HCT116 (cell line): ENCODE data around the gene SELPLG. TPM values are rescaled to one million over a fixed set of nuclear protein-coding genes. Genes with fewer than 3 reads are reported as not detected.
A peak's percentile ranks its signal among the peaks of the same experiment; 100 is the strongest.

Experiments
- ATAC-seq: fragments of 200-7000 bp; cut with Tn5 transposase; 2 replicates; pipeline ENCODE4 v1.9.1; 2020; ENCODE audit warnings: mild to moderate bottlenecking, moderate library complexity
- BruUV-seq: library from RNA; stranded (reverse); fragments of 400-500 nt; replicated peaks from 2 replicates; lab custom pipeline; 2021; lab: Mats Ljungman, UMichigan
- CTCF ChIA-PET: fragments of 300-600 bp; sonication (Branson Sonifier 250); formaldehyde crosslinking; loops from one replicate; lab custom pipeline; 2021; ENCODE audit warnings: antibody characterized with exemption; lab: Charles Lee
- POLR2A ChIA-PET: fragments of 300-600, 350-600 bp; sonication (Branson Sonifier 250); formaldehyde crosslinking; loops from one replicate; lab custom pipeline; 2021; ENCODE audit warnings: antibody characterized with exemption; lab: Charles Lee
- RAD21 ChIA-PET, 2 experiments: fragments of 300-600 bp; sonication (Branson Sonifier 250); formaldehyde crosslinking; loops; one replicate each; lab custom pipeline; 2023; ENCODE audit warnings: low total read pairs in 2 of 2; ENCODE audit not compliant: uncharacterized antibody in 2 of 2, unreplicated experiment in 2 of 2, low non-redundant PET in 1 of 2; lab: Charles Lee
- DNase-seq: peaks from one replicate; pipeline ENCODE4 v3.0.0-alpha.2; 2010; ENCODE audit warnings: low read depth, low spot score
- H2AFZ ChIP-seq: fragments of 200-600 bp; shearing (Covaris generic), sonication (generic); 2 replicates; pipeline ENCODE4 v1.6.1; 2017; ENCODE audit warnings: low read depth, mixed run types, mixed read lengths, antibody characterized with exemption, low read length; ENCODE audit not compliant: poor library complexity, severe bottlenecking
- H3K27ac ChIP-seq: 2 replicates; pipeline ENCODE4 v1.5.1; 2012; ENCODE audit warnings: low read depth, low read length
- H3K27me3 ChIP-seq: fragments of 200-600 bp; sonication (generic); 2 replicates; pipeline ENCODE4 v1.6.1; 2016; ENCODE audit warnings: mixed run types, low read length, mixed read lengths; ENCODE audit not compliant: insufficient read depth
- H3K36me3 ChIP-seq, 2 experiments: fragments of 200-500 bp in 1 of 2; fragments of 200-600 bp in 1 of 2; sonication (Bioruptor generic) in 1 of 2; sonication (generic) in 1 of 2; 2 replicates each; pipeline versions ENCODE4 v1.5.1 to v1.6.1; 2014 to 2016; ENCODE audit warnings: low read length in 2 of 2, inconsistent platforms in 1 of 2, mixed read lengths in 1 of 2, mixed run types in 1 of 2; ENCODE audit not compliant: insufficient read depth in 2 of 2, control insufficient read depth in 1 of 2
- H3K4me1 ChIP-seq, 2 experiments: fragments of 200-600 bp in 1 of 2; sonication (generic) in 1 of 2; 2 replicates each; pipeline versions ENCODE4 v1.5.1 to v1.6.1; 2012 to 2017; ENCODE audit warnings: low read length in 2 of 2, inconsistent platforms in 1 of 2, mild to moderate bottlenecking in 1 of 2, mixed read lengths in 1 of 2, mixed run types in 1 of 2, moderate library complexity in 1 of 2; ENCODE audit not compliant: insufficient read depth in 2 of 2, control insufficient read depth in 1 of 2
- H3K4me2 ChIP-seq: fragments of 200-600 bp; sonication (generic); 2 replicates; pipeline ENCODE4 v1.6.1; 2017; ENCODE audit warnings: mixed run types, low read length, mixed read lengths
- H3K4me3 ChIP-seq, 2 experiments: fragments of 200-600 bp in 1 of 2; sonication (generic) in 1 of 2; replicated peaks in 1 of 2; 2 replicates each; pipeline ENCODE4 v1.5.1; 2011 to 2016; ENCODE audit warnings: low read length in 2 of 2, control low read depth in 1 of 2, low read depth in 1 of 2, mild to moderate bottlenecking in 1 of 2, mixed read lengths in 1 of 2, mixed run types in 1 of 2
- H3K79me2 ChIP-seq: fragments of 200-600 bp; sonication (generic); 2 replicates; pipeline ENCODE4 v1.6.1; 2017; ENCODE audit warnings: mild to moderate bottlenecking, mixed run types, low read length, moderate library complexity, mixed read lengths; ENCODE audit not compliant: insufficient read depth
- H3K9ac ChIP-seq: fragments of 200-600 bp; sonication (generic); 2 replicates; pipeline ENCODE4 v1.6.1; 2016; ENCODE audit warnings: low read length, mixed read lengths
- H3K9me2 ChIP-seq: fragments of 200-600 bp; sonication (generic), shearing (Covaris generic); 2 replicates; pipeline ENCODE4 v1.6.1; 2017; ENCODE audit warnings: mixed run types, mild to moderate bottlenecking, moderate library complexity; ENCODE audit not compliant: insufficient read depth
- H3K9me3 ChIP-seq, 2 experiments: fragments of 200-500 bp in 1 of 2; fragments of 200-600 bp in 1 of 2; sonication (Bioruptor generic) in 1 of 2; sonication (generic) in 1 of 2; 2 replicates each; pipeline ENCODE4 v1.6.1; 2014 to 2017; ENCODE audit warnings: low read length in 2 of 2, mixed read lengths in 2 of 2, inconsistent platforms in 1 of 2, low read depth in 1 of 2, mild to moderate bottlenecking in 1 of 2, mixed run types in 1 of 2, moderate library complexity in 1 of 2; ENCODE audit not compliant: control insufficient read depth in 1 of 2, insufficient read depth in 1 of 2
- H4K20me1 ChIP-seq: fragments of 200-600 bp; sonication (generic), shearing (Covaris generic); 2 replicates; pipeline ENCODE4 v1.6.1; 2017; ENCODE audit warnings: mixed run types, mild to moderate bottlenecking, moderate library complexity; ENCODE audit not compliant: insufficient read depth
- CEBPB ChIP-seq: IDR thresholded peaks from 2 replicates; pipeline ENCODE4 v1.6.1; 2012; ENCODE audit warnings: low read depth
- EGR1 ChIP-seq: IDR thresholded peaks from 2 replicates; pipeline ENCODE4 v1.6.1; 2012; ENCODE audit warnings: low read depth
- FOSL1 ChIP-seq: IDR thresholded peaks from 2 replicates; pipeline ENCODE4 v1.6.1; 2012; ENCODE audit warnings: low read depth
- POLR2A ChIP-seq: IDR thresholded peaks from 2 replicates; pipeline ENCODE4 v1.7.0; 2011; ENCODE audit warnings: borderline replicate concordance; ENCODE audit not compliant: insufficient read depth, insufficient read length; ENCODE audit errors: extremely low read depth
- POLR2AphosphoS5 ChIP-seq: IDR thresholded peaks from 2 replicates; pipeline ENCODE4 v1.6.1; 2011; ENCODE audit warnings: mild to moderate bottlenecking, low read depth, low read length, moderate library complexity
- SIN3A ChIP-seq: IDR thresholded peaks from 2 replicates; pipeline ENCODE4 v1.6.1; 2012; ENCODE audit warnings: low read depth
- SRF ChIP-seq: IDR thresholded peaks from 2 replicates; pipeline ENCODE4 v1.6.1; 2012; ENCODE audit warnings: low read depth
- TCF7L2 ChIP-seq: IDR thresholded peaks from 2 replicates; pipeline ENCODE4 v1.7.0; 2011; ENCODE audit warnings: borderline replicate concordance, inconsistent platforms; ENCODE audit not compliant: insufficient read depth, insufficient read length; ENCODE audit errors: extremely low read depth
- ZFX ChIP-seq: fragments of 450-650 bp; IDR thresholded peaks from 2 replicates; pipeline ENCODE4 v1.6.1; 2017
- intact Hi-C: fragments of 100-400 bp; cut with micrococcal nuclease; formaldehyde crosslinking; loops from 2 replicates; pipeline ENCODE4 v1.10.0; 2022
- total RNA-seq: library from RNA; stranded (reverse); gene quantifications from one replicate; pipeline ENCODE4 v1.2.1, GENCODE V29; 2021; ENCODE audit not compliant: unreplicated experiment
- TF ChIP-seq, protein P1 (sequence below): IDR thresholded peaks from 2 replicates; pipeline ENCODE4 v1.6.1; 2012; ENCODE audit warnings: low read depth
- TF ChIP-seq, protein P2 (sequence below): IDR thresholded peaks from 2 replicates; pipeline ENCODE4 v1.6.1; 2012
- TF ChIP-seq, protein P3 (sequence below), 3 experiments: fragments of 200-600 bp in 1 of 3; sonication (generic) in 1 of 3; IDR thresholded peaks in 2 of 3; conservative IDR thresholded peaks in 1 of 3; 2 replicates each; pipeline ENCODE4 v1.5.1; 2012 to 2017; ENCODE audit warnings: low read depth in 2 of 3, low read length in 2 of 3, antibody characterized with exemption in 1 of 3, borderline replicate concordance in 1 of 3, control low read depth in 1 of 3, mild to moderate bottlenecking in 1 of 3, mixed read lengths in 1 of 3, mixed run types in 1 of 3, moderate library complexity in 1 of 3; ENCODE audit not compliant: insufficient read depth in 1 of 3

SELPLG gene
- total RNA-seq, 1 experiment from 2014 or later, result 1.2 TPM

DNA sequence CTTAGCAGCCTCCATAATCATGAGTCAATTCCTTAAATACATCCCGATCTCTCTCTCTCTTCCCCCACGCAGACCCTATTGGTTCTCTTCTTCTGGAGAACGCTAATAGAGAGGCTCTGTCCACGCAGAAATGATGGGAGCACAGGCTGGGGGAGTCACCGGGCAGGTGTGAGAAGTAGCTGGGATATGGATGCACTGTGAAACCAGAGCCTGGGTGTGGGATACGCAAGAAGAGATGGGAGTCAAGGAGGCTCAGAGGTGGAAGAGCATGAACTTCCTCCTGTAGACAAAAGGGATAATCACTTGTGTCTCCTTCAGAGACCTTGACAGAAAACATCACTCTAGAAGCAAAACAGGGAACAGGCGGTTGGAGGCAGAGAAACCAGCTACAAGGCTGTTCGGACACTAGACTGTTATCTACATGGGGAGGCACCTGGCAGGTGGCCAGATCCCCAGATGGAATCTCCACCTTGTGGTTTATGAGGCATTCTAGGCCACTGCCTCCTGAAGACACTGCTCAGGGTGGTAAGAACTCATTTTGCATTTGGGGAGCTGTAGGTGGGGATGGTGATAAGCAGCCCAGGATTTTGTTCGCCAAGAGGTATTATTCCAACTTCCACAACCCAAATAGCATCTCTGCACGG is 7.2 kb upstream of the SELPLG start:
- Histone ChIP-seq H3K4me2 (peak overlapping the region; percentile 47), H3K4me1 (peaks cover 46 to 67% of the 10 kb centered on the region in 2 experiments), H4K20me1 (no peaks in the 10 kb centered on the region), H3K27me3 (no peaks in the 10 kb centered on the region), H3K27ac (no peak overlapping the region), H3K79me2 (no peaks in the 10 kb centered on the region), H3K36me3 (peaks cover 0 to 4% of the 10 kb centered on the region in 2 experiments; a peak in 1 of 4 replicates), H3K9ac (no peak overlapping the region), H2AFZ (no peak overlapping the region), H3K4me3 (no peak overlapping the region), H3K9me3 (no peaks in the 10 kb centered on the region), H3K9me2 (no peaks in the 10 kb centered on the region)
- DNase-seq (no peak), ATAC-seq (peak; percentile 23)
- intact Hi-C loops, result no loop called here
- no TSS peak for BruUV-seq
- CTCF ChIA-PET, result interaction anchor here (1.3 kb wide), 1 partner anchor 163 kb away, joined by 3 read pairs; no protein-coding TSS in a partner anchor
- TF ChIP-seq TCF7L2 (no peak), POLR2AphosphoS5 (peak; percentile 14; the same call in 1 of the 2 replicates)
- RAD21 ChIA-PET, result interaction anchor here in 1 of 2 experiments (0.9 kb wide), 1 partner anchor 197 kb away, joined by 3 read pairs; no protein-coding TSS in a partner anchor
- POLR2A ChIA-PET, result no interaction called here

DNA sequence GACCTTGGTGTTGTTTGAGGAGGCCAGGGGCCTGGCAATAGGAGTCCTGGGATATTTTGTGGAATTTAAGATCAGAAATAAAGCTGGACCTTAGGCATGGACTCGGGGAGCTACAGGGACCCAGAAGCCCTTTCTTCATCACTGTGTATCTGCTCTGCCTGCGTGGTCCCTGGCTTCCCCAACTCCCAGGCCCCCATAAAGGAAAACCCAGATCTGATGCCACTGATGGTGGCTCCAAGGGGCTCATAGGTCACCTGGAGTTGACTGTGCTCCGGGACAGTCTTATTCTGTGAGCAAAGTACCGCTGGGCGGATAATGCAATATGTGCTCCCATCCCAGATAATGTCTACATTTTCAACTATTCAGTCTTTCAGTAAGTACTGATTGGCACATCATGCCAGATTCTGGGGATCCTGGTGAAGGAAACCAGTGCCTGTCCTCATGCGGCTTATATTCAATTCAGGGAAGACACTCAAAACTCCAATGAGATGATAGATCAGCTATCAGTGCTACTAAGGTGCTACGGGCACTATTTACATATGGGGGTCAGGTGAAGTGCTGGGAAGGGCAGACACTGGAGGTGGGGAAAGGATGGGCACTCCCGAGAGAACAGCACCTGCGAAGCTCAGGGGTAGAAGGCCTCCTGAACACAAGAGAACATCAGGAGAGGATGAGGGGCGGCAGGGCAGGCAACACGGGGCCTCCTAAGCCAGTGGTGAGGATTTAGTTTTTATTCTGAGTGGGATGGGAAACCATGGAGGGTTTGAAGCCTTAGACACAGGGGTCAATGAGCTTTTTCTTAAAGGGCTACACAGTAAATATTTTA is 5.5 kb upstream of the SELPLG start:
- no peak overlapping the region for H2AFZ ChIP-seq
- H3K4me1 ChIP-seq, result peaks cover 36 to 54% of the 10 kb centered on the region in 2 experiments
- 0 out of 2 replicates have a peak overlapping the region, but pooled peaks have one; percentile 47 for H3K4me2 ChIP-seq
- H3K27me3 ChIP-seq, result no peaks in the 10 kb centered on the region
- ATAC-seq (no peak), DNase-seq (no peak)
- RAD21 ChIA-PET, result no interaction called here
- intact Hi-C loops, result no loop called here
- H3K9ac ChIP-seq, result no peak overlapping the region
- H3K36me3 ChIP-seq, result no peaks in the 10 kb centered on the region
- POLR2A ChIA-PET, result no interaction called here
- H3K9me2 ChIP-seq, result no peaks in the 10 kb centered on the region
- H3K4me3 ChIP-seq, result no peak overlapping the region
- no peak overlapping the region for H3K27ac ChIP-seq
- H3K9me3 ChIP-seq, result no peaks in the 10 kb centered on the region
- H4K20me1 ChIP-seq, result no peaks in the 10 kb centered on the region
- H3K79me2 ChIP-seq, result no peaks in the 10 kb centered on the region
- BruUV-seq, result no TSS peak
- CTCF ChIA-PET, result interaction anchor here (0.5 kb wide), 1 partner anchor 143 kb away, joined by 3 read pairs; no protein-coding TSS in a partner anchor
- TF ChIP-seq SIN3A (no peak), EGR1 (no peak), CEBPB (no peak), SRF (no peak), ZFX (no peak), TCF7L2 (no peak), POLR2A (no peak), FOSL1 (no peak)
- TF ChIP-seq, protein P1, sequence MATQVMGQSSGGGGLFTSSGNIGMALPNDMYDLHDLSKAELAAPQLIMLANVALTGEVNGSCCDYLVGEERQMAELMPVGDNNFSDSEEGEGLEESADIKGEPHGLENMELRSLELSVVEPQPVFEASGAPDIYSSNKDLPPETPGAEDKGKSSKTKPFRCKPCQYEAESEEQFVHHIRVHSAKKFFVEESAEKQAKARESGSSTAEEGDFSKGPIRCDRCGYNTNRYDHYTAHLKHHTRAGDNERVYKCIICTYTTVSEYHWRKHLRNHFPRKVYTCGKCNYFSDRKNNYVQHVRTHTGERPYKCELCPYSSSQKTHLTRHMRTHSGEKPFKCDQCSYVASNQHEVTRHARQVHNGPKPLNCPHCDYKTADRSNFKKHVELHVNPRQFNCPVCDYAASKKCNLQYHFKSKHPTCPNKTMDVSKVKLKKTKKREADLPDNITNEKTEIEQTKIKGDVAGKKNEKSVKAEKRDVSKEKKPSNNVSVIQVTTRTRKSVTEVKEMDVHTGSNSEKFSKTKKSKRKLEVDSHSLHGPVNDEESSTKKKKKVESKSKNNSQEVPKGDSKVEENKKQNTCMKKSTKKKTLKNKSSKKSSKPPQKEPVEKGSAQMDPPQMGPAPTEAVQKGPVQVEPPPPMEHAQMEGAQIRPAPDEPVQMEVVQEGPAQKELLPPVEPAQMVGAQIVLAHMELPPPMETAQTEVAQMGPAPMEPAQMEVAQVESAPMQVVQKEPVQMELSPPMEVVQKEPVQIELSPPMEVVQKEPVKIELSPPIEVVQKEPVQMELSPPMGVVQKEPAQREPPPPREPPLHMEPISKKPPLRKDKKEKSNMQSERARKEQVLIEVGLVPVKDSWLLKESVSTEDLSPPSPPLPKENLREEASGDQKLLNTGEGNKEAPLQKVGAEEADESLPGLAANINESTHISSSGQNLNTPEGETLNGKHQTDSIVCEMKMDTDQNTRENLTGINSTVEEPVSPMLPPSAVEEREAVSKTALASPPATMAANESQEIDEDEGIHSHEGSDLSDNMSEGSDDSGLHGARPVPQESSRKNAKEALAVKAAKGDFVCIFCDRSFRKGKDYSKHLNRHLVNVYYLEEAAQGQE, result no peak
- TF ChIP-seq, protein P2, sequence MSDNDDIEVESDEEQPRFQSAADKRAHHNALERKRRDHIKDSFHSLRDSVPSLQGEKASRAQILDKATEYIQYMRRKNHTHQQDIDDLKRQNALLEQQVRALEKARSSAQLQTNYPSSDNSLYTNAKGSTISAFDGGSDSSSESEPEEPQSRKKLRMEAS, result no peak
- TF ChIP-seq, protein P3, sequence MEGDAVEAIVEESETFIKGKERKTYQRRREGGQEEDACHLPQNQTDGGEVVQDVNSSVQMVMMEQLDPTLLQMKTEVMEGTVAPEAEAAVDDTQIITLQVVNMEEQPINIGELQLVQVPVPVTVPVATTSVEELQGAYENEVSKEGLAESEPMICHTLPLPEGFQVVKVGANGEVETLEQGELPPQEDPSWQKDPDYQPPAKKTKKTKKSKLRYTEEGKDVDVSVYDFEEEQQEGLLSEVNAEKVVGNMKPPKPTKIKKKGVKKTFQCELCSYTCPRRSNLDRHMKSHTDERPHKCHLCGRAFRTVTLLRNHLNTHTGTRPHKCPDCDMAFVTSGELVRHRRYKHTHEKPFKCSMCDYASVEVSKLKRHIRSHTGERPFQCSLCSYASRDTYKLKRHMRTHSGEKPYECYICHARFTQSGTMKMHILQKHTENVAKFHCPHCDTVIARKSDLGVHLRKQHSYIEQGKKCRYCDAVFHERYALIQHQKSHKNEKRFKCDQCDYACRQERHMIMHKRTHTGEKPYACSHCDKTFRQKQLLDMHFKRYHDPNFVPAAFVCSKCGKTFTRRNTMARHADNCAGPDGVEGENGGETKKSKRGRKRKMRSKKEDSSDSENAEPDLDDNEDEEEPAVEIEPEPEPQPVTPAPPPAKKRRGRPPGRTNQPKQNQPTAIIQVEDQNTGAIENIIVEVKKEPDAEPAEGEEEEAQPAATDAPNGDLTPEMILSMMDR (IDR thresholded peaks at IDR 0.05 in 2 of 3, conservative IDR thresholded peaks at IDR 0.05 in 1 of 3; ENCODE audit: borderline replicate concordance in 1 of 3, insufficient read depth in 1 of 3, low read depth in 2 of 3, low read length in 2 of 3), result no peak
